ENCODE data around the gene PRKCI.

PRKCI gene

GRCh38 chr3:170278627-170279026 lies 56.4 kb downstream of the PRKCI start:
- Histone ChIP-seq H3K9ac (no peak overlapping the region), H3K4me1 (no peaks in the 10 kb centered on the region), H3K79me2 (no peaks in the 10 kb centered on the region), H3K36me3 (ENCODE audit: control insufficient read depth, insufficient read depth, low read length) (no peaks in the 10 kb centered on the region), H3K9me3 (ENCODE audit: control insufficient read depth, low read length) (no peaks in the 10 kb centered on the region), H2AFZ (no peak overlapping the region), H3K27me3 (ENCODE audit: control insufficient read depth, insufficient read depth, low read length) (no peaks in the 10 kb centered on the region), H3K27ac (no peak overlapping the region), H3K4me2 (ENCODE audit: low read length) (no peak overlapping the region), H3K4me3 (ENCODE audit: low read depth, low read length) (no peak overlapping the region)
- no peak for TF ChIP-seq CTCF (IDR thresholded peaks at IDR 0.05)

- TF ChIP-seq CTCF (IDR thresholded peaks at IDR 0.05) = no peak
- H3K4me1 ChIP-seq = no peaks in the 10 kb centered on the region
- H3K4me2 ChIP-seq (ENCODE audit: low read length) = no peak overlapping the region
- no peaks in the 10 kb centered on the region for H3K9me3 ChIP-seq (ENCODE audit: control insufficient read depth, low read length)
- H3K4me3 ChIP-seq (ENCODE audit: low read depth, low read length) = no peak overlapping the region
- no peak overlapping the region for H3K27ac ChIP-seq
- no peaks in the 10 kb centered on the region for H3K36me3 ChIP-seq (ENCODE audit: control insufficient read depth, insufficient read depth, low read length)
- H3K27me3 ChIP-seq (ENCODE audit: control insufficient read depth, insufficient read depth, low read length) = no peaks in the 10 kb centered on the region
- no peak overlapping the region for H2AFZ ChIP-seq
- H3K9ac ChIP-seq = no peak overlapping the region
- no peaks in the 10 kb centered on the region for H3K79me2 ChIP-seq
Measured at GRCh38 chr3:170290194-170290593, 68.0 kb downstream of the PRKCI start.

GRCh38 chr3:170295586-170295985 lies 73.4 kb downstream of the PRKCI start:
- no peaks in the 10 kb centered on the region for H3K79me2 ChIP-seq
- no peak overlapping the region for H3K9ac ChIP-seq
- no peak overlapping the region for H3K4me2 ChIP-seq (ENCODE audit: low read length)
- H3K27ac ChIP-seq = no peak overlapping the region
- no peak overlapping the region for H3K4me3 ChIP-seq (ENCODE audit: low read depth, low read length)
- TF ChIP-seq CTCF (IDR thresholded peaks at IDR 0.05) = no peak
- no peaks in the 10 kb centered on the region for H3K4me1 ChIP-seq
- H3K36me3 ChIP-seq (ENCODE audit: control insufficient read depth, insufficient read depth, low read length) = no peaks in the 10 kb centered on the region
- H3K27me3 ChIP-seq (ENCODE audit: control insufficient read depth, insufficient read depth, low read length) = no peaks in the 10 kb centered on the region
- no peak overlapping the region for H2AFZ ChIP-seq
- no peaks in the 10 kb centered on the region for H3K9me3 ChIP-seq (ENCODE audit: control insufficient read depth, low read length)

- H3K9ac ChIP-seq = no peak overlapping the region
- no peak for TF ChIP-seq CTCF (IDR thresholded peaks at IDR 0.05)
- H3K4me1 ChIP-seq = no peaks in the 10 kb centered on the region
- no peaks in the 10 kb centered on the region for H3K9me3 ChIP-seq (ENCODE audit: control insufficient read depth, low read length)
- no peak overlapping the region for H3K4me2 ChIP-seq (ENCODE audit: low read length)
- no peaks in the 10 kb centered on the region for H3K27me3 ChIP-seq (ENCODE audit: control insufficient read depth, insufficient read depth, low read length)
- H2AFZ ChIP-seq = no peak overlapping the region
- H3K36me3 ChIP-seq (ENCODE audit: control insufficient read depth, insufficient read depth, low read length) = no peaks in the 10 kb centered on the region
- H3K79me2 ChIP-seq = no peaks in the 10 kb centered on the region
- no peak overlapping the region for H3K4me3 ChIP-seq (ENCODE audit: low read depth, low read length)
- H3K27ac ChIP-seq = no peak overlapping the region
Measured at GRCh38 chr3:170296703-170297102, 74.5 kb downstream of the PRKCI start.

GRCh38 chr3:170301405-170301804 lies 79.2 kb downstream of the PRKCI start:
- Histone ChIP-seq H3K27ac (no peak overlapping the region), H3K9ac (no peak overlapping the region)

More at GRCh38 chr3:170301405-170301804, 79.2 kb downstream of the PRKCI start:
- no peaks in the 10 kb centered on the region for H3K79me2 ChIP-seq
- no peaks in the 10 kb centered on the region for H3K4me1 ChIP-seq
- no peak overlapping the region for H3K4me3 ChIP-seq (ENCODE audit: low read depth, low read length)
- no peaks in the 10 kb centered on the region for H3K9me3 ChIP-seq (ENCODE audit: control insufficient read depth, low read length)
- TF ChIP-seq CTCF (IDR thresholded peaks at IDR 0.05) = no peak
- no peak overlapping the region for H3K4me2 ChIP-seq (ENCODE audit: low read length)
- no peaks in the 10 kb centered on the region for H3K36me3 ChIP-seq (ENCODE audit: control insufficient read depth, insufficient read depth, low read length)
- no peak overlapping the region for H2AFZ ChIP-seq
- H3K27me3 ChIP-seq (ENCODE audit: control insufficient read depth, insufficient read depth, low read length) = no peaks in the 10 kb centered on the region
